K562 (cell line): ENCODE measurements around the gene ZNF669. TPM values are rescaled to one million over a fixed set of nuclear protein-coding genes. Genes with fewer than 3 reads are reported as not detected.

ENCODE experiments used
- BDP1 ChIP-seq: IDR thresholded peaks from 3 replicates; pipeline ENCODE4 v1.6.1; 2011; ENCODE audit not compliant: insufficient read length, insufficient read depth
- GABPB2 ChIP-seq: fragments of 250-450 bp; sonication (Bioruptor Pico); conservative IDR thresholded peaks from 2 replicates; pipeline ENCODE4 v1.5.1; 2021; ENCODE audit warnings: mild to moderate bottlenecking
- NFIC ChIP-seq: fragments of 450-650 bp; IDR thresholded peaks from 2 replicates; pipeline ENCODE4 v1.6.1; 2017; ENCODE audit warnings: mild to moderate bottlenecking, inconsistent platforms
- SMAD3 ChIP-seq: fragments of 450-650 bp; formaldehyde crosslinking; conservative IDR thresholded peaks from 2 replicates; pipeline ENCODE4 v1.4.0; 2020; ENCODE audit warnings: mild to moderate bottlenecking
- SMARCA5 ChIP-seq: fragments of 450-650 bp; IDR thresholded peaks from 2 replicates; pipeline ENCODE4 v1.6.1; 2016
- SNIP1 ChIP-seq: fragments of 450-650 bp; IDR thresholded peaks from 2 replicates; pipeline ENCODE4 v1.7.1; 2017; ENCODE audit warnings: low read depth, mild to moderate bottlenecking
- U2AF2 ChIP-seq: fragments of 200-400 bp; formaldehyde crosslinking; optimal IDR thresholded peaks from 2 replicates; pipeline ENCODE3; 2017; ENCODE audit warnings: low read depth, mild to moderate bottlenecking, low read length
- ZBTB17 ChIP-seq: fragments of 450-650 bp; formaldehyde crosslinking; IDR thresholded peaks from 2 replicates; pipeline ENCODE4 v1.4.0; 2020; ENCODE audit warnings: mild to moderate bottlenecking
- ZNF140 ChIP-seq: fragments of 250-450 bp; sonication (Bioruptor Pico); IDR thresholded peaks from 2 replicates; pipeline ENCODE4 v1.8.0; 2021; ENCODE audit warnings: moderate library complexity, mild to moderate bottlenecking, inconsistent platforms
- ZNF274 ChIP-seq: IDR thresholded peaks from 2 replicates; pipeline ENCODE4 v1.6.1; 2011; ENCODE audit warnings: low read depth, mild to moderate bottlenecking, low read length, moderate library complexity, borderline replicate concordance
- ZNF311 ChIP-seq: fragments of 250-450 bp; sonication (Bioruptor Pico); IDR thresholded peaks from 2 replicates; pipeline ENCODE4 v1.4.0; 2020; ENCODE audit warnings: mild to moderate bottlenecking, moderate library complexity
- ZNF408 ChIP-seq: fragments of 250-450 bp; sonication (Bioruptor Pico); IDR thresholded peaks from 2 replicates; pipeline ENCODE4 v1.4.0; 2020; ENCODE audit warnings: low read depth, mild to moderate bottlenecking, moderate library complexity
- polyA plus RNA-seq, 8 experiments: library from polyadenylated mRNA; depleted of rRNA in 4 of 8; stranded (reverse) in 5 of 8; unstranded in 3 of 8; fragments of >200 nt; fragmentation: Nextera tagmentation in 2 of 8; fragmentation: Illumina TruSeq in 1 of 8; extraction: Ambion mirVana in 2 of 8; extraction: Trizol in 1 of 8; gene quantifications; 2 replicates each; pipeline versions ENCODE4 v1.2.1 to v1.2.3, GENCODE V29; 2011 to 2014; ENCODE audit warnings: inconsistent platforms in 1 of 8, missing spikeins in 1 of 8
- total RNA-seq, 7 experiments: library from RNA; depleted of rRNA in 6 of 7; stranded (reverse); fragments of >200 nt in 6 of 7; fragmentation: Illumina TruSeq in 2 of 7; extraction: Trizol in 2 of 7; gene quantifications; 2 replicates each; pipeline versions ENCODE4 v1.2.1 to v1.2.3, GENCODE V29; 2011 to 2021; ENCODE audit warnings: low replicate concordance in 1 of 7
- TF ChIP-seq, protein P1 (sequence below): fragments of 200-800 bp; sonication (Bioruptor generic); IDR thresholded peaks from 2 replicates; pipeline ENCODE4 v1.6.1; 2017; ENCODE audit warnings: missing genetic modification characterization, missing compliant biosample characterization

The ZNF669 gene
- total and polyA plus RNA-seq, 9 of the 15 experiments (the other 6 are each of a cell fraction or from before 2014, with no cell fraction given) = 5.3 to 18.3 (median 10.2) TPM

DNA sequence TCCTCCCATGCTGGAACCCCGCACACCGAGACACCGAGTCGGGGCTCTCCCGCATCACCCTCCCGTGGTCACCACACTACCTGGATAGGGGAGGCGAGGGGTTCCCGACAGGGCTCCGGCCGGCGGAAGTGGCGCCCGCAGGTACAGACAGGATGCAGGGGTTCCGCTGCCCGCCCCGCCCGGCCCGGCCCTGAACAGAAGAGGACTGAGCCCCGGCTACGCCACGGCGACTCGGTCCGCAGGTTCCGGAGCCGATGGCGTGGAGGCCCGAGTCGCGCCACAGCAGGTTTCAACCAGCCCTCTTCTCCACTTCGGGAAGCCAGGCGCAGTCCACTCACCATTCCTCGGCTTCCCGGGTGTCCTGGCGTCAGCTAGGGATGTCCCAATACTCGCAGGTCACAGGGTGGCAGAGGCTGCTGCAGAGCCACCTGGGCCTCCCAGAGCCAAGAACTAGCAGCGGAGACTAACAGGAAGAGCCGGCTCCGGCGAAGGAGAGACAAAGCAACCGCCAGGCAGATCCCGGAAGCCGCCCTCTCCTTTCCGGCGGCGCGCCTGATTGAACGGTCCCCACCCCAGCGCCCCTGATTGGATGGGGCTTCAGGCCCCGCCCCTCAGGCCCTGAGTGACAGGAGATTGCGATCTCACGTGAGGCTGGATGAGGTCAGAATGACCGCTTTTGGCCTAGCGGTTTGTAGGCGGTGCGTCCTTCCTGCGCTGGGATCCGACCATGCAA lies at the start of gene ZNF669 (continued):
- TF ChIP-seq U2AF2 (no peak), SMARCA5 (no peak), SMAD3 (CRISPR knock-in tag) (no peak), ZBTB17 (CRISPR knock-in tag) (no peak), GABPB2 (CRISPR knock-in tag) (no peak), ZNF311 (CRISPR knock-in tag) (no peak), ZNF408 (CRISPR knock-in tag) (no peak), BDP1 (no peak), SNIP1 (no peak), ZNF140 (CRISPR knock-in tag) (no peak), ZNF274 (no peak; the same call in 1 of the 2 replicates), NFIC (no peak)
- TF ChIP-seq, protein P1, sequence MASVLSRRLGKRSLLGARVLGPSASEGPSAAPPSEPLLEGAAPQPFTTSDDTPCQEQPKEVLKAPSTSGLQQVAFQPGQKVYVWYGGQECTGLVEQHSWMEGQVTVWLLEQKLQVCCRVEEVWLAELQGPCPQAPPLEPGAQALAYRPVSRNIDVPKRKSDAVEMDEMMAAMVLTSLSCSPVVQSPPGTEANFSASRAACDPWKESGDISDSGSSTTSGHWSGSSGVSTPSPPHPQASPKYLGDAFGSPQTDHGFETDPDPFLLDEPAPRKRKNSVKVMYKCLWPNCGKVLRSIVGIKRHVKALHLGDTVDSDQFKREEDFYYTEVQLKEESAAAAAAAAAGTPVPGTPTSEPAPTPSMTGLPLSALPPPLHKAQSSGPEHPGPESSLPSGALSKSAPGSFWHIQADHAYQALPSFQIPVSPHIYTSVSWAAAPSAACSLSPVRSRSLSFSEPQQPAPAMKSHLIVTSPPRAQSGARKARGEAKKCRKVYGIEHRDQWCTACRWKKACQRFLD (CRISPR knock-in tag) = no peak
